SK-N-SH (cell line): ENCODE data around the gene CADM1. TPM values are rescaled to one million over a fixed set of nuclear protein-coding genes. Genes with fewer than 3 reads are reported as not detected.

Source experiments
- CTCF ChIA-PET: fragments of 300-600, 350-600 bp; formaldehyde crosslinking; extraction: SDS; loops from one replicate; lab custom pipeline; 2021; lab: Yijun Ruan, JAX
- POLR2A ChIA-PET: fragments of 350-600 bp; sonication (Branson Sonifier 250); formaldehyde crosslinking; extraction: SDS; loops from one replicate; lab custom pipeline; 2020; ENCODE audit warnings: antibody characterized with exemption, inconsistent platforms; lab: Yijun Ruan, JAX
- DNase-seq: peaks from one replicate; pipeline ENCODE4 v3.0.0; 2012
- H2AFZ ChIP-seq: fragments of 200-600 bp; sonication (generic); 2 replicates; pipeline ENCODE4 v1.8.1; 2016; ENCODE audit warnings: antibody characterized with exemption, mild to moderate bottlenecking, low read depth
- H3F3A ChIP-seq: fragments of 200-600 bp; sonication (generic); replicated peaks from 2 replicates; pipeline ENCODE3; 2016; ENCODE audit warnings: antibody characterized with exemption, mild to moderate bottlenecking; ENCODE audit not compliant: insufficient read depth
- H3K27ac ChIP-seq, 2 experiments: fragments of 200-500 bp in 1 of 2; fragments of 200-600 bp in 1 of 2; sonication (Bioruptor generic) in 1 of 2; sonication (generic), shearing (Covaris generic) in 1 of 2; 2 replicates each; pipeline versions ENCODE4 v1.5.1 to v1.6.1; 2014 to 2016; ENCODE audit warnings: low read depth in 2 of 2, inconsistent platforms in 1 of 2, low read length in 1 of 2, mild to moderate bottlenecking in 1 of 2, mixed read lengths in 1 of 2
- H3K27me3 ChIP-seq: fragments of 200-600 bp; sonication (generic), shearing (Covaris generic); 2 replicates; pipeline ENCODE4 v1.6.1; 2016; ENCODE audit warnings: mixed run types; ENCODE audit not compliant: insufficient read depth
- H3K36me3 ChIP-seq, 2 experiments: fragments of 200-500 bp in 1 of 2; fragments of 200-600 bp in 1 of 2; sonication (Bioruptor generic) in 1 of 2; sonication (generic) in 1 of 2; replicated peaks in 1 of 2; 2 replicates each; pipeline versions ENCODE3 to v1.5.1; 2014 to 2016; ENCODE audit warnings: low read length in 1 of 2, mild to moderate bottlenecking in 1 of 2; ENCODE audit not compliant: insufficient read depth in 2 of 2, control insufficient read depth in 1 of 2
- H3K4me1 ChIP-seq, 2 experiments: fragments of 200-500 bp in 1 of 2; fragments of 200-600 bp in 1 of 2; sonication (Bioruptor generic) in 1 of 2; sonication (generic), shearing (Covaris generic) in 1 of 2; 2 replicates each; pipeline versions ENCODE4 v1.5.1 to v1.6.1; 2014 to 2016; ENCODE audit warnings: low read depth in 1 of 2, low read length in 1 of 2, mixed run types in 1 of 2; ENCODE audit not compliant: insufficient read depth in 2 of 2, control insufficient read depth in 1 of 2
- H3K4me2 ChIP-seq: fragments of 200-600 bp; sonication (generic), shearing (Covaris generic); 2 replicates; pipeline ENCODE4 v1.6.1; 2017; ENCODE audit warnings: mixed run types
- H3K4me3 ChIP-seq, 2 experiments: fragments of 200-500 bp in 1 of 2; fragments of 200-600 bp in 1 of 2; sonication (Bioruptor generic) in 1 of 2; sonication (generic), shearing (Covaris generic) in 1 of 2; 2 replicates each; pipeline versions ENCODE4 v1.5.1 to v1.8.1; 2014 to 2016; ENCODE audit warnings: low read depth in 2 of 2, inconsistent platforms in 1 of 2, low read length in 1 of 2, mild to moderate bottlenecking in 1 of 2, mixed read lengths in 1 of 2, moderate library complexity in 1 of 2
- H3K79me2 ChIP-seq: fragments of 200-600 bp; sonication (generic); 2 replicates; pipeline ENCODE4 v1.8.1; 2017; ENCODE audit warnings: mild to moderate bottlenecking; ENCODE audit not compliant: insufficient read depth
- H3K9ac ChIP-seq: fragments of 200-600 bp; sonication (generic); 2 replicates; pipeline ENCODE4 v1.6.1; 2017; ENCODE audit warnings: mixed run types
- H3K9me2 ChIP-seq: fragments of 200-600 bp; sonication (generic); 2 replicates; pipeline ENCODE4 v1.6.1; 2017; ENCODE audit warnings: mixed run types
- H3K9me3 ChIP-seq: fragments of 200-600 bp; sonication (generic); 2 replicates; pipeline ENCODE4 v1.6.1; 2017; ENCODE audit warnings: mixed run types, mild to moderate bottlenecking, moderate library complexity
- H4K20me1 ChIP-seq: fragments of 200-600 bp; sonication (generic); 2 replicates; pipeline ENCODE4 v1.6.1; 2017; ENCODE audit warnings: mild to moderate bottlenecking, mixed run types; ENCODE audit not compliant: insufficient read depth
- CTCF ChIP-seq: fragments of 200-600 bp; sonication (generic); IDR thresholded peaks from 2 replicates; pipeline ENCODE4 v1.6.1; 2017; ENCODE audit warnings: antibody characterized with exemption, mild to moderate bottlenecking, moderate library complexity
- ELF1 ChIP-seq: IDR thresholded peaks from 2 replicates; pipeline ENCODE4 v1.4.0; 2012
- EP300 ChIP-seq, 2 experiments: IDR thresholded peaks; 2 replicates each; pipeline versions ENCODE4 v1.4.0 to v1.6.1; 2012; ENCODE audit warnings: borderline replicate concordance in 1 of 2, low read depth in 1 of 2, low read length in 1 of 2
- EZH2phosphoT487 ChIP-seq: fragments of 200-600 bp; sonication (generic); IDR thresholded peaks from 2 replicates; pipeline ENCODE4 v1.6.1; 2017; ENCODE audit warnings: low read depth, mixed run types, mild to moderate bottlenecking, antibody characterized with exemption, moderate library complexity, borderline replicate concordance
- FOSL2 ChIP-seq: IDR thresholded peaks from 2 replicates; pipeline ENCODE4 v1.4.0; 2012; ENCODE audit warnings: low read depth, mild to moderate bottlenecking, moderate library complexity, borderline replicate concordance
- GATA2 ChIP-seq: sonication (generic); formaldehyde crosslinking; IDR thresholded peaks from 2 replicates; pipeline ENCODE4 v1.5.0; 2020; ENCODE audit warnings: mild to moderate bottlenecking, missing genetic modification reagents
- JUND ChIP-seq: IDR thresholded peaks from 2 replicates; pipeline ENCODE4 v1.4.0; 2012
- MAX ChIP-seq: IDR thresholded peaks from 2 replicates; pipeline ENCODE4 v1.4.0; 2012; ENCODE audit warnings: low read depth
- MXI1 ChIP-seq: IDR thresholded peaks from 2 replicates; pipeline ENCODE4 v1.6.1; 2012; ENCODE audit warnings: mild to moderate bottlenecking, low read depth, low read length, improper control_type of control experiment
- NFIC ChIP-seq: IDR thresholded peaks from 2 replicates; pipeline ENCODE4 v1.4.0; 2012; ENCODE audit warnings: borderline replicate concordance
- PBX3 ChIP-seq: IDR thresholded peaks from 2 replicates; pipeline ENCODE4; 2012
- RAD21 ChIP-seq: IDR thresholded peaks from 2 replicates; pipeline ENCODE4 v1.6.1; 2012; ENCODE audit warnings: mild to moderate bottlenecking, low read length
- RCOR1 ChIP-seq: fragments of 150-350 bp; IDR thresholded peaks from 2 replicates; pipeline ENCODE4 v1.6.1; 2017; ENCODE audit warnings: antibody characterized with exemption, low read length
- RXRA ChIP-seq: IDR thresholded peaks from 2 replicates; pipeline ENCODE4 v1.4.0; 2012; ENCODE audit warnings: low read depth, mild to moderate bottlenecking, borderline replicate concordance
- SIN3A ChIP-seq: IDR thresholded peaks from 2 replicates; pipeline ENCODE4 v1.6.1; 2012; ENCODE audit warnings: low read depth, mild to moderate bottlenecking, low read length, moderate library complexity, borderline replicate concordance
- TAF1 ChIP-seq: IDR thresholded peaks from 2 replicates; pipeline ENCODE4 v1.6.1; 2012; ENCODE audit warnings: low read depth, mild to moderate bottlenecking, low read length, moderate library complexity, borderline replicate concordance
- TCF12 ChIP-seq: IDR thresholded peaks from 2 replicates; pipeline ENCODE4 v1.4.0; 2012
- USF2 ChIP-seq: fragments of 150-350 bp; IDR thresholded peaks from 2 replicates; pipeline ENCODE4 v1.6.1; 2017; ENCODE audit warnings: antibody characterized with exemption, low read length, low read depth, borderline replicate concordance
- WGBS: methylation state at CpG from one replicate; pipeline ENCODE4 v1.1.6; 2017; ENCODE audit warnings: low lambda C conversion rate; 5-methylcytosine and 5-hydroxymethylcytosine counted together
- polyA plus RNA-seq, 3 experiments: library from polyadenylated mRNA; depleted of rRNA; stranded (reverse); fragments of >200 nt; gene quantifications; 2 replicates each; pipeline ENCODE4 v1.2.3, GENCODE V29; 2012

Gene CADM1
- polyA plus RNA-seq, 1 of the 3 experiments (the other 2 are of a cell fraction), result 7.9 TPM

GRCh38 chr11:115158053-115158452, 346.2 kb downstream of the CADM1 start:
- H4K20me1 ChIP-seq, result no peaks in the 10 kb centered on the region
- H3K36me3 ChIP-seq, result no peaks in the 10 kb centered on the region
- 71% methylated on average over 6 of the region's 6 CpGs for WGBS
- ChIA-PET CTCF (interaction anchor here (0.6 to 2.4 kb wide), 2 partner anchors 11 to 12 kb away, joined by 3 to 7 read pairs; no protein-coding TSS in a partner anchor), POLR2A (no interaction called here)
- peak; percentile 30 for DNase-seq
- H3K9ac ChIP-seq, result no peak overlapping the region
- no peak overlapping the region for H3K4me3 ChIP-seq
- H3K27me3 ChIP-seq, result no peaks in the 10 kb centered on the region; the same call in 1 of the 2 replicates
- no peaks in the 10 kb centered on the region for H3K9me2 ChIP-seq
- TF ChIP-seq JUND (no peak), TCF12 (no peak), RCOR1 (no peak), RAD21 (no peak), GATA2 (no peak), USF2 (no peak), MAX (no peak), EP300 (IDR thresholded peaks at IDR 0.05; ENCODE audit: borderline replicate concordance in 1 of 2, low read depth in 1 of 2, low read length in 1 of 2) (no peak), MXI1 (no peak), EZH2phosphoT487 (no peak), TAF1 (no peak), CTCF (no peak), SIN3A (no peak), ELF1 (no peak)
- no peaks in the 10 kb centered on the region for H3K9me3 ChIP-seq
- H3K4me1 ChIP-seq, result peaks cover 0 to 30% of the 10 kb centered on the region in 2 experiments; a peak in 1 of 4 replicates
- H3K27ac ChIP-seq, result no peak overlapping the region
- H3F3A ChIP-seq, result no peaks in the 10 kb centered on the region
- no peak overlapping the region for H2AFZ ChIP-seq
- H3K4me2 ChIP-seq, result no peak overlapping the region
- H3K79me2 ChIP-seq, result no peaks in the 10 kb centered on the region

- ChIA-PET POLR2A (no interaction called here), CTCF (interaction anchor here (1.1 kb wide), 1 partner anchor 13 kb away, joined by 3 read pairs; no protein-coding TSS in a partner anchor)
- Histone ChIP-seq H3K36me3 (no peaks in the 10 kb centered on the region), H3F3A (no peaks in the 10 kb centered on the region), H3K4me2 (no peak overlapping the region), H4K20me1 (no peaks in the 10 kb centered on the region), H3K27me3 (no peaks in the 10 kb centered on the region; the same call in 1 of the 2 replicates), H2AFZ (no peak overlapping the region), H3K9ac (no peak overlapping the region), H3K27ac (no peak overlapping the region), H3K9me3 (no peaks in the 10 kb centered on the region), H3K4me3 (no peak overlapping the region), H3K4me1 (peaks cover 0 to 28% of the 10 kb centered on the region in 2 experiments; a peak in 1 of 4 replicates), H3K9me2 (no peaks in the 10 kb centered on the region), H3K79me2 (no peaks in the 10 kb centered on the region)
- 30% methylated on average over 3 of the region's 3 CpGs for WGBS
- TF ChIP-seq NFIC (no peak), CTCF (no peak), EP300 (IDR thresholded peaks at IDR 0.05; ENCODE audit: borderline replicate concordance in 1 of 2, low read depth in 1 of 2, low read length in 1 of 2) (no peak), TCF12 (no peak), FOSL2 (no peak), EZH2phosphoT487 (no peak), RXRA (no peak), PBX3 (no peak), MXI1 (no peak)
- DNase-seq, result no peak
These were observed 347.0 kb downstream of the CADM1 start for GRCh38 chr11:115157247-115157646.
